AG04449 (cell line): ENCODE results near the gene WDR83.
"Not testable (repeated sequence)": the region's sequence is repeated elsewhere in the genome, so short reads cannot be mapped to it uniquely, and the experiment has no call there.

Experiments used
- CTCF ChIA-PET: fragments of 350-600 bp; formaldehyde crosslinking; extraction: SDS; loops from one replicate; lab custom pipeline; 2021; ENCODE audit warnings: antibody characterized with exemption; lab: Yijun Ruan, JAX
- POLR2A ChIA-PET: fragments of 400-600, 350-600 bp; formaldehyde crosslinking; extraction: SDS; loops from one replicate; lab custom pipeline; 2020; ENCODE audit warnings: antibody characterized with exemption, inconsistent platforms; lab: Yijun Ruan, JAX
- DNase-seq: peaks from one replicate; pipeline ENCODE4 v3.0.0-alpha.2; 2010; ENCODE audit warnings: low read depth, low spot score
- H3K4me3 ChIP-seq: 2 replicates; pipeline ENCODE4 v1.5.1; 2011; ENCODE audit warnings: low read depth, mild to moderate bottlenecking, control low read depth, low read length
- TF ChIP-seq, protein P1 (sequence below): IDR thresholded peaks from one replicate; pipeline ENCODE4 v1.5.1; 2011; ENCODE audit warnings: mild to moderate bottlenecking, moderate library complexity, low read length, control low read depth, inconsistent platforms; ENCODE audit not compliant: insufficient read depth; ENCODE audit errors: missing control alignments

Gene WDR83

DNA sequence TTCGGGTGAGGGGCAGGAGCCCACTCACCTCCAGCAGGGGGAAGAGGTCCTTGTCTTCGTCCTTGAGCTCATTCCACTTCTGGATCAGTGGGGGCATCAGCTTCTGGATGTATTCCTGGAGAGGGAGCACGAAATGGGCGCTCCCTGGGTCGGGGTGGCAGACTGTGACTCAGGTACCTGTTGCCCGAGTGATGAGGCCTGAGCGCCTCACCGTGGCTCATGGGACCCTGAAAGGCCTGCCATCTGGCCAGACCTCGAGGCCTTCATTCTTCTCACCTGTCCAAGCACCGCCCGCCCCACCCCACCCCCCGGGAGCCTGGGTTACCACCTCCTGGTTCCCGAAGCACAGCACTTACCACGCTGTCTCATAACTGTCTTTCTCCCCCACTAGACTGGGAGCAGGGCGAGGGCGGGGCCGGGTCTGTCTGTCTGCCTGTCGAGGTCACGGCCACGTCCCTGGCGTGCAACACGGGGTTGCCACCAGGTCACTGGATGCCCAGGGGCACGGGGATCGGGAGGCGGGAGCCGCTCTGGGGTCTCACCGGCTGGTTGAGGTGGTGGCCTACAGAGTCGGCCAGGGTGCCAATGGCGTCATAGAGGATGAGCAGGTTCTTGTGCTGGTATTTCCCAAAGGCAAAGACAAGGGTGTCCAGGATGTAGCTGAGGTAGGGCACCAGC lies 39.2 kb downstream of the WDR83 start:
- no peak overlapping the region for H3K4me3 ChIP-seq
- CTCF ChIA-PET = interaction anchor here (1.1 to 1.2 kb wide), 2 partner anchors 8 to 10 kb away, joined by 3 read pairs; no protein-coding TSS in a partner anchor
- POLR2A ChIA-PET = no interaction called here
- TF ChIP-seq, protein P1, sequence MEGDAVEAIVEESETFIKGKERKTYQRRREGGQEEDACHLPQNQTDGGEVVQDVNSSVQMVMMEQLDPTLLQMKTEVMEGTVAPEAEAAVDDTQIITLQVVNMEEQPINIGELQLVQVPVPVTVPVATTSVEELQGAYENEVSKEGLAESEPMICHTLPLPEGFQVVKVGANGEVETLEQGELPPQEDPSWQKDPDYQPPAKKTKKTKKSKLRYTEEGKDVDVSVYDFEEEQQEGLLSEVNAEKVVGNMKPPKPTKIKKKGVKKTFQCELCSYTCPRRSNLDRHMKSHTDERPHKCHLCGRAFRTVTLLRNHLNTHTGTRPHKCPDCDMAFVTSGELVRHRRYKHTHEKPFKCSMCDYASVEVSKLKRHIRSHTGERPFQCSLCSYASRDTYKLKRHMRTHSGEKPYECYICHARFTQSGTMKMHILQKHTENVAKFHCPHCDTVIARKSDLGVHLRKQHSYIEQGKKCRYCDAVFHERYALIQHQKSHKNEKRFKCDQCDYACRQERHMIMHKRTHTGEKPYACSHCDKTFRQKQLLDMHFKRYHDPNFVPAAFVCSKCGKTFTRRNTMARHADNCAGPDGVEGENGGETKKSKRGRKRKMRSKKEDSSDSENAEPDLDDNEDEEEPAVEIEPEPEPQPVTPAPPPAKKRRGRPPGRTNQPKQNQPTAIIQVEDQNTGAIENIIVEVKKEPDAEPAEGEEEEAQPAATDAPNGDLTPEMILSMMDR = no peak
- DNase-seq = no peak

DNA sequence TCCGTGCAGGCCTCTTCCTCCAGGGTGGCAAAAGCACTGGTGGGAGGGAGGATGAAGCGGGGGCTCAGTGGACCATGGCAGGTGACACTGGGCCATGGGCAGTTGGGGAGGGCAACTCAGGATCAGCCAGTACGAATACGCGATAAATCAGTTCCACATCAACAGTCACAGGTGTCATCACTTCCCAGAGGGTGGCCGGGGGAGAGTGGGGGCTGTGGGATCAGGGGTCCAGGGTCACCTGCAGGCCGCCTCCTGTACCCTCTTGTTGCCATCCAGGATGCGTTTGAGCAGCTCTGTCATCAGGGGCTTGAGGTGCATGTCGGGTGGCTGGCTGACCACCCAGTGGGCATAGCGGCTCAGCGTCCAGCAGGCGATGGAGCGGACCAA lies 39.7 kb downstream of the WDR83 start:
- no peak for DNase-seq
- POLR2A ChIA-PET = no interaction called here
- CTCF ChIA-PET = interaction anchor here (1.1 to 1.2 kb wide), 2 partner anchors 8 to 9 kb away, joined by 3 read pairs; no protein-coding TSS in a partner anchor
- no peak overlapping the region for H3K4me3 ChIP-seq
- TF ChIP-seq, protein P1 = no peak

DNA sequence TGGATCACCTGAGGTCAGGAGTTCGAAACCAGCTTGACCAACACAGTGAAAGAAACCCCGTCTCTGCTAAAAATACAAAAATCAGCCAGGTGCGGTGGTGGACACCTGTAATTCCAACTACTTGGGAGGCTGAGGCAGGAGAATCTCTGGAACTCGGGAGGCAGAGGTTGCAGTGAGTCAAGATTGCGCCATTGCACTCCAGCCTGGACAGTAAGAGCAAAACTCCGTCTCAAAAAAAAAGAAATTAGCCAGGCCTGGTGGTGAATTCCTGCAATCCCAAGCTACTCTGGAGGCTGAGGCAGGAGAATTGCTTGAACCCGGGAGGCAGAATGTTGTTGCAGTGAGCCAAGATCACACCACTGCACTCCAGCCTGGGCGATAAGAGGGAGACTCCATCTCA lies 42.0 kb downstream of the WDR83 start:
- CTCF ChIA-PET = interaction anchor here (0.9 to 1.9 kb wide), 8 partner anchors 9 to 139 kb away, joined by 3 to 8 read pairs (median 4); no protein-coding TSS in a partner anchor

DNA sequence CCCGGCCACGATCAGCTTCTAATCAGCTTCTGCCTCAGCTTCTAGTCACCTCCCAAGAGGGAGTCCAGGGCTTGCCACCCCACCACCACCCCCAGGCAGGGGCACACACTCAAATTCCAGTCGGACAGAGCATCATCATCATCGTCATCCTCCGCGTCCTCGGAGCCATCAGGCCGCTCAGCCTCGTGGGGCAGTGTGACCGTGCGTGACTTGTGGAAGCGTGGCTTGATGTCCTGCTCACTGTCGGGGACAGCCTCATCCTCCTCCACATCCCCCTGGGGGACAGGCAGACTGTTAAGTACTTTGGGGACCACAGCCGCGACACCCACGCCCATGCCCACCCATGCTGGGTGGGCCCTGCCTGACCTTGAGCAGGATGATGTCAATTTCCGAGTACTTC lies 44.6 kb downstream of the WDR83 start:
- TF ChIP-seq, protein P1 = no peak
- DNase-seq = no peak
- POLR2A ChIA-PET = no interaction called here
- H3K4me3 ChIP-seq = no peak overlapping the region
- CTCF ChIA-PET = interaction anchor here (1.1 to 7.2 kb wide), 5 partner anchors 11 to 135 kb away, joined by 3 to 46 read pairs (median 11); partner anchors contain the start of gene FBXW9

More for the DNA sequence above, 42.0 kb downstream of the WDR83 start:
- H3K4me3 ChIP-seq = no peak overlapping the region
- POLR2A ChIA-PET = interaction anchor here (0.9 kb wide), 1 partner anchor 12 kb away, joined by 5 read pairs; the partner anchor contains the start of gene FBXW9
- no peak for DNase-seq
- TF ChIP-seq, protein P1 = no peak

DNA sequence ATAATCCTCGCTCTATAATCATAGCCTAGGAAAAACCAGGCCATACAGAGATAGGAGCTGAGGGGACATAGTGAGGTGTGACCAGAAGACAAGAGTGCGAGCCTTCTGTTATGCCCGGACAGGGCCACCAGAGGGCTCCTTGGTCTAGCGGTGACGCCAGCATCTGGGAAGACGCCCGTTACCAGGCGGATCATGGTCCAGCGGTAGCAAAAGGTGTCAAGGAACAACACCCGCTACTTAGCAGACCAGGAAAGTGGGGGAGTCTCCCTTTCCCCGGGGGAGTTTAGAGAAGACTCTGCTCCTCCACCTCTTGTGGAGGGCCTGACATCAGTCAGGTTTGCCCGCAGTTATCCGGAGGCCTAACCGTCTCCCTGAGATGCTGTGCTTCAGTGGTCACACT lies 45.5 kb downstream of the WDR83 start:
- ChIA-PET POLR2A (interaction anchor here (1.1 kb wide), 1 partner anchor 25 kb away, joined by 3 read pairs; the partner anchor contains the start of gene GET3), CTCF (interaction anchor here (0.6 to 7.2 kb wide), 5 partner anchors 10 to 135 kb away, joined by 3 to 46 read pairs (median 11); partner anchors contain the start of genes FBXW9 and TNPO2)
- not testable (repeated sequence) for DNase-seq, H3K4me3 ChIP-seq

DNA sequence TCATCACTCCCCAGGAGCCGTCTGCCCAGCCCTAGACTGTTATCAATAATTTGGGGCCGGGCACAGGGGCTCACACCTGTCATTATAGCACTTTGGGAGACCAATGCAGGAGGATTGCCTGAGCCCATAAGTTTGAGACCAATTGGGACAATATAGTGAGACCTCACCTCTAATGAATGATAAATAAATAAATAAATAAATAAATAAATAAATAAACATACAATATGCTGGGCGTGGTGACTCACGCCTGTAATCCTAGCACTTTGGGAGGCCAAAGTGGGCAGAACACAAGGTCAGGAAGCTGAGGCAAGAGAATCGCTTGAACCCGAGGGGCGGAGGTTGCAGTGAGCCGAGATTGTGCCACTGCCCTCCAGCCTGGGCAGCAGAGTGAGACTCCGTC lies 46.7 kb downstream of the WDR83 start:
- CTCF ChIA-PET = interaction anchor here (0.7 to 7.2 kb wide), 10 partner anchors 8 to 133 kb away, joined by 3 to 46 read pairs (median 8); partner anchors contain the start of genes FBXW9 and TNPO2
- not testable (repeated sequence) for H3K4me3 ChIP-seq, DNase-seq
- POLR2A ChIA-PET = interaction anchor here (1.1 kb wide), 1 partner anchor 24 kb away, joined by 3 read pairs; the partner anchor contains the start of gene GET3

DNA sequence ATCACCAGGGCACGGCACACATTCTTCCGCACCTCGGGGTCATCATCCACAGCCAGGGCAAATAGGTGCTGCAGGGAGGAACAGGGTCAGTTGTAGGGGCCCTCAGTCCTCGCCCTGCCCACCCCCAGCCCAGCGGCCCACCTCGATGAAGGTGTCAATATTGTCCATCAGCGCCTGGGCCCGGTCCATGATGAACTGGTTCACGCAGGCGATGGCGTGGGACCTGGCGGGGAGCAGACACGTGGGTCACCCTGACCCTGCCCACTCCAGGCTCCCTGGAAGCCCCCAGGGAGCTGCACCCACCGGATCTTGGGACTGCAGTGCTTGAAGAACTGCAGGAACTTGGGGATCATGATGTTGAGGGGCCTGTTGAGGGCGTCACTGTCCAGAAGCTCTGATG lies 48.5 kb downstream of the WDR83 start:
- TF ChIP-seq, protein P1 = no peak
- POLR2A ChIA-PET = no interaction called here
- CTCF ChIA-PET = interaction anchor here (0.8 to 7.2 kb wide), 6 partner anchors 8 to 131 kb away, joined by 3 to 46 read pairs (median 8); partner anchors contain the start of gene TNPO2

More for the DNA sequence above, 48.5 kb downstream of the WDR83 start:
- no peak for DNase-seq
- H3K4me3 ChIP-seq = no peak overlapping the region
